GM13976 (cell line): Measurements from ENCODE around the gene NKAIN1.
"Not testable (repeated sequence)": the region's sequence is repeated elsewhere in the genome, so short reads cannot be mapped to it uniquely, and the experiment has no call there.

Experiments
- DNase-seq: peaks from one replicate; pipeline ENCODE4 v3.0.0; 2012; ENCODE audit warnings: low spot score
- in situ Hi-C: fragments of 300-500 bp; cut with MboI; formaldehyde crosslinking; loops from one replicate; pipeline ENCODE4 v1.12.0; 2022; ENCODE audit warnings: low sequenced_read_pairs, mixed read lengths, inconsistent platforms; ENCODE audit not compliant: unreplicated experiment
- TF ChIP-seq, protein P1 (sequence below): IDR thresholded peaks from 2 replicates; pipeline ENCODE4 v1.5.1; 2012; ENCODE audit warnings: borderline replicate concordance, mild to moderate bottlenecking; ENCODE audit not compliant: insufficient read depth; ENCODE audit errors: extremely low read depth, missing control alignments, control extremely low read depth

NKAIN1 gene

GRCh38 chr1:31263408-31263807, 23.7 kb upstream of the NKAIN1 start:
- TF ChIP-seq, protein P1, sequence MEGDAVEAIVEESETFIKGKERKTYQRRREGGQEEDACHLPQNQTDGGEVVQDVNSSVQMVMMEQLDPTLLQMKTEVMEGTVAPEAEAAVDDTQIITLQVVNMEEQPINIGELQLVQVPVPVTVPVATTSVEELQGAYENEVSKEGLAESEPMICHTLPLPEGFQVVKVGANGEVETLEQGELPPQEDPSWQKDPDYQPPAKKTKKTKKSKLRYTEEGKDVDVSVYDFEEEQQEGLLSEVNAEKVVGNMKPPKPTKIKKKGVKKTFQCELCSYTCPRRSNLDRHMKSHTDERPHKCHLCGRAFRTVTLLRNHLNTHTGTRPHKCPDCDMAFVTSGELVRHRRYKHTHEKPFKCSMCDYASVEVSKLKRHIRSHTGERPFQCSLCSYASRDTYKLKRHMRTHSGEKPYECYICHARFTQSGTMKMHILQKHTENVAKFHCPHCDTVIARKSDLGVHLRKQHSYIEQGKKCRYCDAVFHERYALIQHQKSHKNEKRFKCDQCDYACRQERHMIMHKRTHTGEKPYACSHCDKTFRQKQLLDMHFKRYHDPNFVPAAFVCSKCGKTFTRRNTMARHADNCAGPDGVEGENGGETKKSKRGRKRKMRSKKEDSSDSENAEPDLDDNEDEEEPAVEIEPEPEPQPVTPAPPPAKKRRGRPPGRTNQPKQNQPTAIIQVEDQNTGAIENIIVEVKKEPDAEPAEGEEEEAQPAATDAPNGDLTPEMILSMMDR, result no peak
- no peak for DNase-seq
- in situ Hi-C loops, result no loop called here

- in situ Hi-C loops, DNase-seq: not testable (repeated sequence)
Measured at GRCh38 chr1:31262393-31262792, 22.7 kb upstream of the NKAIN1 start.

- DNase-seq, result no peak
- in situ Hi-C loops, result no loop called here
- TF ChIP-seq, protein P1, result no peak
Measured at GRCh38 chr1:31261916-31262315, 22.2 kb upstream of the NKAIN1 start.

- in situ Hi-C loops, result no loop called here
- DNase-seq, result no peak
- TF ChIP-seq, protein P1, result no peak
Measured at GRCh38 chr1:31259746-31260145, 20.1 kb upstream of the NKAIN1 start.

DNA sequence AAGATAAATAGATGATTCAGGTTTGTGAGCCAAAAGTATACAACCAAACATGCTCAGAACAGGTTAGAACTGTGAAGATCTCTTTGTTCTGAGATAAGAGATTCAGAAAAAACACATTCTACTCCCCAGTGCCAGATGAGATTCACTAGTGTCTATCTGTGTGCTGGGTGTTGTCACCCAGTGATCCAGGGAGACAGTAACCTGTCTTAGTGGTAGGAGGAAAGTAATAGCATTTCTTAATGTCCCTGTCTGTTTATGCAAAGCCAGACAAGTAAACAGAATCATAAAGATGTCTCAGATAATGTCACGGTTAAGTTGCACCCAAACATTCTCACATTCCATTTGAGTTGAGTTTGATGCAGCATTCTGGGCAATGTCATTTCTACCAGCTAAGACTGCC, 18.9 kb upstream of the NKAIN1 start:
- no peak for DNase-seq
- TF ChIP-seq, protein P1, result no peak
- in situ Hi-C loops, result no loop called here

GRCh38 chr1:31257213-31257612, 17.5 kb upstream of the NKAIN1 start:
- TF ChIP-seq, protein P1, result no peak
- in situ Hi-C loops, result no loop called here
- DNase-seq, result no peak

- TF ChIP-seq, protein P1, result no peak
- in situ Hi-C loops, result no loop called here
- no peak for DNase-seq
Measured at GRCh38 chr1:31249854-31250253, 10.2 kb upstream of the NKAIN1 start.
